H9 (cell line): Measurements from ENCODE around the gene ZNF423. TPM values are rescaled to one million over a fixed set of nuclear protein-coding genes. Genes with fewer than 3 reads are reported as not detected.

Experiments used
- DNase-seq: peaks from one replicate; pipeline ENCODE4 v3.0.0-alpha.2; 2017
- H2AFZ ChIP-seq: one replicate; pipeline ENCODE4 v1.6.1; 2013; ENCODE audit warnings: mild to moderate bottlenecking, low read length, control low read depth, moderate library complexity
- H2AK5ac ChIP-seq: 2 replicates; pipeline ENCODE4 v1.6.1; 2013; ENCODE audit warnings: low read length, control low read depth, mixed read lengths; ENCODE audit not compliant: insufficient read length
- H2BK120ac ChIP-seq: one replicate; pipeline ENCODE4 v1.6.1; 2013; ENCODE audit warnings: low read depth, mild to moderate bottlenecking, low read length, control low read depth, inconsistent platforms; ENCODE audit not compliant: poor library complexity, severe bottlenecking
- H2BK12ac ChIP-seq: 2 replicates; pipeline ENCODE4 v1.6.1; 2013; ENCODE audit warnings: low read length, control low read depth, mixed read lengths, low read depth; ENCODE audit not compliant: insufficient read length
- H2BK15ac ChIP-seq: 2 replicates; pipeline ENCODE4 v1.6.1; 2013; ENCODE audit warnings: low read depth, low read length, control low read depth
- H2BK20ac ChIP-seq: one replicate; pipeline ENCODE4 v1.6.1; 2013; ENCODE audit warnings: low read depth, mild to moderate bottlenecking, low read length, control low read depth, inconsistent platforms; ENCODE audit not compliant: poor library complexity, severe bottlenecking
- H2BK5ac ChIP-seq: 2 replicates; pipeline ENCODE4 v1.6.1; 2013; ENCODE audit warnings: low read length, control low read depth, mixed read lengths; ENCODE audit not compliant: insufficient read length
- H3K14ac ChIP-seq: 2 replicates; pipeline ENCODE4 v1.6.1; 2013; ENCODE audit warnings: low read length, control low read depth; ENCODE audit not compliant: insufficient read depth
- H3K18ac ChIP-seq: 2 replicates; pipeline ENCODE4 v1.6.1; 2013; ENCODE audit warnings: low read depth, mild to moderate bottlenecking, mixed read lengths, low read length, control low read depth; ENCODE audit not compliant: insufficient read length
- H3K23ac ChIP-seq: 2 replicates; pipeline ENCODE4 v1.6.1; 2013; ENCODE audit warnings: low read length, control low read depth, mixed read lengths, low read depth; ENCODE audit not compliant: insufficient read length
- H3K23me2 ChIP-seq: 2 replicates; pipeline ENCODE4 v1.6.1; 2013; ENCODE audit warnings: low read depth, mild to moderate bottlenecking, mixed read lengths, low read length, control low read depth; ENCODE audit not compliant: insufficient read length, poor library complexity, severe bottlenecking
- H3K27ac ChIP-seq: 2 replicates; pipeline ENCODE4 v1.5.1; 2013; ENCODE audit warnings: low read length, control low read depth, mixed read lengths, low read depth; ENCODE audit not compliant: insufficient read length
- H3K27me3 ChIP-seq: 2 replicates; pipeline ENCODE4 v1.6.1; 2013; ENCODE audit warnings: low read length, control low read depth, inconsistent platforms; ENCODE audit not compliant: insufficient read depth
- H3K4ac ChIP-seq: 2 replicates; pipeline ENCODE4 v1.6.1; 2013; ENCODE audit warnings: low read depth, mild to moderate bottlenecking, control low read depth, inconsistent platforms, low read length, moderate library complexity
- H3K4me1 ChIP-seq: 2 replicates; pipeline ENCODE4 v1.6.1; 2013; ENCODE audit warnings: low read length, control low read depth, inconsistent platforms; ENCODE audit not compliant: insufficient read depth
- H3K4me2 ChIP-seq: 2 replicates; pipeline ENCODE4 v1.6.1; 2013; ENCODE audit warnings: low read length, control low read depth, mixed read lengths; ENCODE audit not compliant: insufficient read length, insufficient read depth
- H3K56ac ChIP-seq: 2 replicates; pipeline ENCODE4 v1.6.1; 2013; ENCODE audit warnings: low read depth, mild to moderate bottlenecking, mixed read lengths, low read length, control low read depth; ENCODE audit not compliant: insufficient read length
- H3K79me1 ChIP-seq: 2 replicates; pipeline ENCODE4 v1.6.1; 2013; ENCODE audit warnings: low read depth, mild to moderate bottlenecking, moderate library complexity, low read length, control low read depth, inconsistent platforms; ENCODE audit not compliant: insufficient read depth, poor library complexity, severe bottlenecking
- H3K79me2 ChIP-seq: 2 replicates; pipeline ENCODE4 v1.6.1; 2013; ENCODE audit warnings: low read length, control low read depth, inconsistent platforms; ENCODE audit not compliant: insufficient read depth
- H3K9ac ChIP-seq: 2 replicates; pipeline ENCODE4 v1.6.1; 2013; ENCODE audit warnings: low read length, control low read depth, mixed read lengths; ENCODE audit not compliant: insufficient read length; ENCODE audit errors: extremely low read depth
- H3K9me3 ChIP-seq: one replicate; pipeline ENCODE4 v1.6.1; 2013; ENCODE audit warnings: low read depth, low read length, inconsistent platforms; ENCODE audit not compliant: control insufficient read depth
- H3T11ph ChIP-seq: one replicate; pipeline ENCODE4 v1.6.1; 2013; ENCODE audit warnings: mild to moderate bottlenecking, low read length, control low read depth, inconsistent platforms
- H4K20me1 ChIP-seq: one replicate; pipeline ENCODE4 v1.6.1; 2013; ENCODE audit not compliant: control insufficient read depth, insufficient read length, insufficient read depth
- H4K5ac ChIP-seq: 2 replicates; pipeline ENCODE4 v1.6.1; 2013; ENCODE audit warnings: low read depth, mild to moderate bottlenecking, mixed read lengths, low read length, control low read depth; ENCODE audit not compliant: insufficient read length
- H4K8ac ChIP-seq: replicated peaks from 2 replicates; pipeline ENCODE4 v1.6.1; 2013; ENCODE audit warnings: low read length, control low read depth, mixed read lengths, low read depth; ENCODE audit not compliant: insufficient read length
- H4K91ac ChIP-seq: 2 replicates; pipeline ENCODE4 v1.6.1; 2013; ENCODE audit warnings: low read depth, mild to moderate bottlenecking, moderate library complexity, mixed read lengths, low read length, control low read depth; ENCODE audit not compliant: insufficient read length
- H3K27ac Mint-ChIP-seq, 3 experiments: 2 replicates in 2 of 3; 3 replicates in 1 of 3; pipeline ENCODE4 v1.8.0; 2020 to 2021; ENCODE audit warnings: mixed read lengths in 3 of 3, mild to moderate bottlenecking in 1 of 3, moderate library complexity in 1 of 3
- H3K27me3 Mint-ChIP-seq: 2 replicates; pipeline ENCODE4 v1.8.0; 2021; ENCODE audit warnings: low read depth, mild to moderate bottlenecking, moderate library complexity, mixed read lengths
- H3K36me3 Mint-ChIP-seq, 3 experiments: 2 replicates in 2 of 3; 3 replicates in 1 of 3; pipeline ENCODE4 v1.8.0; 2020 to 2021; ENCODE audit warnings: low read depth in 3 of 3, mixed read lengths in 3 of 3; ENCODE audit not compliant: insufficient read depth in 1 of 3
- H3K4me1 Mint-ChIP-seq, 2 experiments: 2 replicates each; pipeline ENCODE4 v1.8.0; 2020; ENCODE audit warnings: mixed read lengths in 2 of 2
- H3K4me3 Mint-ChIP-seq, 2 experiments: 2 replicates in 1 of 2; 3 replicates in 1 of 2; pipeline ENCODE4 v1.8.0; 2020 to 2021; ENCODE audit warnings: mild to moderate bottlenecking in 2 of 2, mixed read lengths in 2 of 2, moderate library complexity in 1 of 2
- H3K9me3 Mint-ChIP-seq, 2 experiments: 2 replicates in 1 of 2; 3 replicates in 1 of 2; pipeline ENCODE4 v1.8.0; 2020; ENCODE audit warnings: mild to moderate bottlenecking in 2 of 2, mixed read lengths in 2 of 2, moderate library complexity in 1 of 2
- CTCF ChIP-seq: fragments of 200-600 bp; sonication (generic); conservative IDR thresholded peaks from 3 replicates; pipeline ENCODE4 v1.8.0; 2021; ENCODE audit warnings: antibody characterized with exemption, mild to moderate bottlenecking
- WGBS: extraction: QIAGEN DNeasy Blood & Tissue Kit; methylation state at CpG from one replicate; pipeline ENCODE4 v1.1.7; 2013; ENCODE audit warnings: missing lambda C conversion rate, low lambda C conversion rate, mixed read lengths; ENCODE audit not compliant: insufficient read length; ENCODE audit errors: extremely low coverage; 5-methylcytosine and 5-hydroxymethylcytosine counted together
- total RNA-seq: library from RNA; stranded (reverse); gene quantifications from 2 replicates; pipeline ENCODE4 v1.2.1, GENCODE V29; 2021

Gene ZNF423
- total RNA-seq, 1 experiment from 2014 or later, result 51.5 TPM

DNA sequence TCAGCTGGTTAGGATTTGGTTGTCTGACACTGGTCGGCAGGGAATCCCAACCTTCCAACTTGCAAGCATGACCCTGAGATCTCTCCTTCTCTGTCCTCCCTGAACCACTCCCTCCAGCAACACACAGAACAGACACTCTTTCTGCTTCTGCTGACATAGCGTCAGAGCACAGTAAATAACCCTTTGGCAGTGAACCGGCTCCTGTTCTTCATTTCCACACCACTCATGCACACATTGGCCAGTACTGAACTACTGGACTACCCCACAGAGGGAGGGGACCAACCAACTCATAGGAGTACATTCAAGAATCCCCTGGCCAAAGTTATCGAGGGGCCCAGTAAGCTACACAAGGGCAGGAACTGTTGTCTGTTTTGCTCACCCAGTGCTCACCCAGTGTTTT lies 138.2 kb downstream of the ZNF423 start:
- no CpG with 5 or more reads among the region's 4 CpGs for WGBS
- Histone ChIP-seq H4K20me1 (no peaks in the 10 kb centered on the region), H2BK12ac (no peak overlapping the region), H2AK5ac (no peak overlapping the region), H4K8ac (no peak overlapping the region), H3T11ph (no peak overlapping the region), H3K4me2 (no peak overlapping the region), H3K9me3 (no peaks in the 10 kb centered on the region), H3K18ac (no peak overlapping the region), H2BK20ac (no peak overlapping the region), H3K14ac (no peak overlapping the region), H3K23ac (no peak overlapping the region), H3K9ac (no peak overlapping the region), H3K56ac (no peak overlapping the region), H4K5ac (no peak overlapping the region), H3K4me1 (no peaks in the 10 kb centered on the region; the same call in 1 of the 2 replicates), H2BK120ac (no peak overlapping the region), H3K4ac (no peak overlapping the region), H3K79me1 (no peaks in the 10 kb centered on the region), H3K23me2 (no peaks in the 10 kb centered on the region), H2BK15ac (no peak overlapping the region), H2AFZ (no peak overlapping the region), H3K27ac (no peak overlapping the region), H2BK5ac (no peak overlapping the region), H3K27me3 (no peaks in the 10 kb centered on the region), H4K91ac (no peak overlapping the region), H3K79me2 (no peaks in the 10 kb centered on the region)
- no peak for DNase-seq
- Mint-ChIP-seq H3K27me3 (no peaks in the 10 kb centered on the region; the same call in 1 of the 2 replicates), H3K27ac (no peak overlapping the region), H3K4me3 (no peak overlapping the region), H3K9me3 (no peaks in the 10 kb centered on the region), H3K4me1 (peaks cover 32 to 42% of the 10 kb centered on the region in 2 experiments), H3K36me3 (peaks cover 9 to 19% (median 13%) of the 10 kb centered on the region in 3 experiments; a peak in 6 of 7 replicates)
- no peak for TF ChIP-seq CTCF
